ENCODE results near the gene PTPRN2. TPM values are rescaled to one million over a fixed set of nuclear protein-coding genes. Genes with fewer than 3 reads are reported as not detected.
A peak's percentile ranks its signal among the peaks of the same experiment; 100 is the strongest.
"Not testable (repeated sequence)": the region's sequence is repeated elsewhere in the genome, so short reads cannot be mapped to it uniquely, and the experiment has no call there.

Gene PTPRN2
- total RNA-seq, 3 donors from 2014 or later, result 0.43 to 0.66 (median 0.63) TPM

GRCh38 chr7:157514306-157514705 is 1073.3 kb downstream of the PTPRN2 start:
- Mint-ChIP-seq H3K27me3 (ENCODE audit: low read depth) (peaks cover 3% of the 10 kb centered on the region), H3K4me3 (no peak overlapping the region), H3K4me1 (ENCODE audit: low read depth) (no peaks in the 10 kb centered on the region), H3K36me3 (ENCODE audit: insufficient read depth) (no peaks in the 10 kb centered on the region), H3K9me3 (no peaks in the 10 kb centered on the region)
- no peak for ATAC-seq
- DNase-seq, result no peak

GRCh38 chr7:157513682-157514081 is 1073.9 kb downstream of the PTPRN2 start:
- ATAC-seq, result no peak
- no peaks in the 10 kb centered on the region for H3K36me3 Mint-ChIP-seq (ENCODE audit: insufficient read depth)
- H3K9me3 Mint-ChIP-seq, result no peaks in the 10 kb centered on the region
- H3K27me3 Mint-ChIP-seq (ENCODE audit: low read depth), result peaks cover 3% of the 10 kb centered on the region
- H3K4me1 Mint-ChIP-seq (ENCODE audit: low read depth), result no peaks in the 10 kb centered on the region
- no peak overlapping the region for H3K4me3 Mint-ChIP-seq
- no peak for DNase-seq

- DNase-seq (no peak), ATAC-seq (no peak)
- Mint-ChIP-seq H3K4me1 (ENCODE audit: low read depth) (no peaks in the 10 kb centered on the region), H3K36me3 (ENCODE audit: insufficient read depth) (no peaks in the 10 kb centered on the region), H3K9me3 (no peaks in the 10 kb centered on the region), H3K27me3 (ENCODE audit: low read depth) (peaks cover 3% of the 10 kb centered on the region), H3K4me3 (no peak overlapping the region)
These were observed 1074.4 kb downstream of the PTPRN2 start for GRCh38 chr7:157513162-157513621.

GRCh38 chr7:157509226-157509625 is 1078.4 kb downstream of the PTPRN2 start:
- H3K4me1 Mint-ChIP-seq (ENCODE audit: low read depth), result peaks cover 3% of the 10 kb centered on the region
- H3K4me3 Mint-ChIP-seq, result no peak overlapping the region
- ATAC-seq (no peak), DNase-seq (no peak)
- H3K27me3 Mint-ChIP-seq (ENCODE audit: low read depth), result peaks cover 5% of the 10 kb centered on the region
- peaks cover 13% of the 10 kb centered on the region for H3K9me3 Mint-ChIP-seq
- no peaks in the 10 kb centered on the region for H3K36me3 Mint-ChIP-seq (ENCODE audit: insufficient read depth)

- Mint-ChIP-seq H3K4me3 (no peak overlapping the region), H3K9me3 (peaks cover 13% of the 10 kb centered on the region), H3K4me1 (ENCODE audit: low read depth) (peaks cover 9% of the 10 kb centered on the region), H3K36me3 (ENCODE audit: insufficient read depth) (no peaks in the 10 kb centered on the region), H3K27me3 (ENCODE audit: low read depth) (peaks cover 5% of the 10 kb centered on the region)
- ATAC-seq (no peak), DNase-seq (no peak)
These were observed 1079.1 kb downstream of the PTPRN2 start for GRCh38 chr7:157508477-157508881.

GRCh38 chr7:157507987-157508386 is 1079.6 kb downstream of the PTPRN2 start:
- peaks cover 14% of the 10 kb centered on the region for H3K4me1 Mint-ChIP-seq (ENCODE audit: low read depth)

GRCh38 chr7:157506268-157506667 is 1081.4 kb downstream of the PTPRN2 start:
- Mint-ChIP-seq H3K36me3 (ENCODE audit: insufficient read depth) (no peaks in the 10 kb centered on the region), H3K27me3 (ENCODE audit: low read depth) (peaks cover 3% of the 10 kb centered on the region), H3K4me3 (no peak overlapping the region), H3K9me3 (peaks cover 13% of the 10 kb centered on the region), H3K4me1 (ENCODE audit: low read depth) (peaks cover 30% of the 10 kb centered on the region)
- ATAC-seq (no peak), DNase-seq (no peak)

More at GRCh38 chr7:157507987-157508386, 1079.6 kb downstream of the PTPRN2 start:
- H3K27me3 Mint-ChIP-seq (ENCODE audit: low read depth), result peaks cover 3% of the 10 kb centered on the region
- no peak for ATAC-seq
- no peak overlapping the region for H3K4me3 Mint-ChIP-seq
- no peaks in the 10 kb centered on the region for H3K36me3 Mint-ChIP-seq (ENCODE audit: insufficient read depth)
- no peak for DNase-seq
- peaks cover 13% of the 10 kb centered on the region for H3K9me3 Mint-ChIP-seq

GRCh38 chr7:157505646-157506045 is 1082.0 kb downstream of the PTPRN2 start:
- peaks cover 3% of the 10 kb centered on the region for H3K27me3 Mint-ChIP-seq (ENCODE audit: low read depth)
- DNase-seq (no peak), ATAC-seq (no peak)
- peaks cover 13% of the 10 kb centered on the region for H3K9me3 Mint-ChIP-seq
- peaks cover 30% of the 10 kb centered on the region for H3K4me1 Mint-ChIP-seq (ENCODE audit: low read depth)
- no peak overlapping the region for H3K4me3 Mint-ChIP-seq
- no peaks in the 10 kb centered on the region for H3K36me3 Mint-ChIP-seq (ENCODE audit: insufficient read depth)

GRCh38 chr7:157503229-157503628 is 1084.4 kb downstream of the PTPRN2 start:
- DNase-seq (no peak), ATAC-seq (peak in 1 of 2 donors; percentile 22)

GRCh38 chr7:157502701-157503111 is 1084.9 kb downstream of the PTPRN2 start:
- Mint-ChIP-seq H3K4me3 (peak overlapping the region; percentile 84), H3K27me3 (ENCODE audit: low read depth) (peaks cover 3% of the 10 kb centered on the region), H3K9me3 (peaks cover 13% of the 10 kb centered on the region), H3K4me1 (ENCODE audit: low read depth) (peaks cover 30% of the 10 kb centered on the region), H3K36me3 (ENCODE audit: insufficient read depth) (no peaks in the 10 kb centered on the region)
- ATAC-seq (peak; percentile 90 to 91), DNase-seq (peak; percentile 46)

More at GRCh38 chr7:157503229-157503628, 1084.4 kb downstream of the PTPRN2 start:
- Mint-ChIP-seq H3K4me1 (ENCODE audit: low read depth) (peaks cover 30% of the 10 kb centered on the region), H3K36me3 (ENCODE audit: insufficient read depth) (no peaks in the 10 kb centered on the region), H3K4me3 (peak overlapping the region; percentile 84), H3K27me3 (ENCODE audit: low read depth) (peaks cover 3% of the 10 kb centered on the region), H3K9me3 (peaks cover 13% of the 10 kb centered on the region)

- Mint-ChIP-seq H3K36me3 (ENCODE audit: insufficient read depth) (no peaks in the 10 kb centered on the region), H3K4me1 (ENCODE audit: low read depth) (peaks cover 30% of the 10 kb centered on the region), H3K9me3 (peaks cover 13% of the 10 kb centered on the region), H3K4me3 (no peak overlapping the region), H3K27me3 (ENCODE audit: low read depth) (no peaks in the 10 kb centered on the region)
- peak; percentile 22 for DNase-seq
- ATAC-seq, result no peak
These were observed 1086.0 kb downstream of the PTPRN2 start for GRCh38 chr7:157501581-157501980.

GRCh38 chr7:157500989-157501540 is 1086.6 kb downstream of the PTPRN2 start:
- not testable (repeated sequence) for H3K36me3 Mint-ChIP-seq (ENCODE audit: insufficient read depth); DNase-seq; H3K27me3 Mint-ChIP-seq (ENCODE audit: low read depth); H3K4me3 Mint-ChIP-seq; ATAC-seq
- H3K9me3 Mint-ChIP-seq, result peaks cover 11% of the 10 kb centered on the region
- H3K4me1 Mint-ChIP-seq (ENCODE audit: low read depth), result peaks cover 30% of the 10 kb centered on the region

GRCh38 chr7:157500171-157500960 is 1087.3 kb downstream of the PTPRN2 start:
- peaks cover 34% of the 10 kb centered on the region for H3K4me1 Mint-ChIP-seq (ENCODE audit: low read depth)
- H3K36me3 Mint-ChIP-seq (ENCODE audit: insufficient read depth), result no peaks in the 10 kb centered on the region
- ATAC-seq (no peak), DNase-seq (no peak)
- H3K4me3 Mint-ChIP-seq, result no peak overlapping the region
- peaks cover 4% of the 10 kb centered on the region for H3K9me3 Mint-ChIP-seq
- H3K27me3 Mint-ChIP-seq (ENCODE audit: low read depth), result no peaks in the 10 kb centered on the region

GRCh38 chr7:157499835-157500153 is 1087.8 kb downstream of the PTPRN2 start:
- H3K36me3 Mint-ChIP-seq (ENCODE audit: insufficient read depth), result no peaks in the 10 kb centered on the region
- no peaks in the 10 kb centered on the region for H3K27me3 Mint-ChIP-seq (ENCODE audit: low read depth)
- H3K4me1 Mint-ChIP-seq (ENCODE audit: low read depth), result peaks cover 40% of the 10 kb centered on the region
- ATAC-seq (no peak), DNase-seq (no peak)
- H3K4me3 Mint-ChIP-seq, result no peak overlapping the region
- no peaks in the 10 kb centered on the region for H3K9me3 Mint-ChIP-seq

Measured in activated T-cell treated with anti-CD3 and anti-CD28 coated beads, Interleukin-2, amount 50 U/mL, for 4 hours (primary cell).